Memory B cell (primary cell): Measurements from ENCODE around the gene TEX101.
A peak's percentile ranks its signal among the peaks of the same experiment; 100 is the strongest.
"Not testable (repeated sequence)": the region's sequence is repeated elsewhere in the genome, so short reads cannot be mapped to it uniquely, and the experiment has no call there.

Experiments used
- ATAC-seq: fragments of 150-1000 bp; cut with Tn5 transposase; 2 replicates; pipeline ENCODE4 v1.10.0; 2021; ENCODE audit warnings: low read depth, mild to moderate bottlenecking, moderate library complexity
- DNase-seq, 2 donors: peaks; one replicate each; pipeline ENCODE4 v3.0.0; 2022; ENCODE audit warnings: low spot score in 2 of 2
- H3K27ac Mint-ChIP-seq: one replicate; pipeline ENCODE4 v1.8.0; 2022; ENCODE audit warnings: mild to moderate bottlenecking, moderate library complexity, mixed read lengths
- H3K27me3 Mint-ChIP-seq: one replicate; pipeline ENCODE4 v1.8.0; 2022; ENCODE audit warnings: mixed read lengths
- H3K36me3 Mint-ChIP-seq: one replicate; pipeline ENCODE4 v1.8.0; 2022; ENCODE audit warnings: mild to moderate bottlenecking, mixed read lengths
- H3K4me1 Mint-ChIP-seq: one replicate; pipeline ENCODE4 v1.8.0; 2022; ENCODE audit warnings: mixed read lengths
- H3K4me3 Mint-ChIP-seq: one replicate; pipeline ENCODE4 v1.8.0; 2022; ENCODE audit warnings: mild to moderate bottlenecking, moderate library complexity, mixed read lengths
- H3K9me3 Mint-ChIP-seq: one replicate; pipeline ENCODE4 v1.8.0; 2022; ENCODE audit warnings: mixed read lengths

The TEX101 gene

DNA sequence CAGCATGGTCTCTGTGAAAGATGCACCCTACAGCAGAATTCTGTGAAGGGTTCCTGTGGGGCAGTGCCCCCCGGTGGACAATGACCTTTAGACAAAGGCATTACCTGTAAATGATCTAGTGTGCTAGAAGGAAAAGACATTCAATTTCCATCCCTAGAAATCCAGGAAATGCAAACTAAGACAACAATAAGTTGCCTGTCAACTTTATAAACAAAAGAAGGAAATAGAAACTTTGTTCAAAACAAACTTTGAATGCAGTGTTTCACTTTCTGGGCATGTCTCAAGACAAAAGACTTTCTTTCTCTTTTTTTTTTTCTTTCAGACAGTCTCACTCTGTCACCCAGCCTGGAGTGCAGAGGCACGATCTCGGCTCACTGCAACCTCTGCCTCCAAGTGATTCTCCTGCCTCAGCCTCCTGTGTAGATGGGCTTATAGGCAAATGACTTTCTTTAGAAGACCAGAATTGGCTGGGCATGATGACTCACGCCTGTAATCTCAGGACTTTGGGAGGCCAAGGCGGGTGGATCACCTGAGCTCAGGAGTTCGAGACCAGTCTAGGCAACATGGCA is 15.5 kb downstream of the TEX101 start:
- Mint-ChIP-seq H3K36me3 (no peaks in the 10 kb centered on the region), H3K27me3 (peaks cover 2% of the 10 kb centered on the region), H3K4me3 (no peak overlapping the region), H3K9me3 (no peaks in the 10 kb centered on the region), H3K27ac (peak overlapping the region; percentile 84), H3K4me1 (peaks cover 16% of the 10 kb centered on the region)
- peak; percentile 77 for ATAC-seq
- DNase-seq, result peak in 1 of 2 donors; percentile 23

DNA sequence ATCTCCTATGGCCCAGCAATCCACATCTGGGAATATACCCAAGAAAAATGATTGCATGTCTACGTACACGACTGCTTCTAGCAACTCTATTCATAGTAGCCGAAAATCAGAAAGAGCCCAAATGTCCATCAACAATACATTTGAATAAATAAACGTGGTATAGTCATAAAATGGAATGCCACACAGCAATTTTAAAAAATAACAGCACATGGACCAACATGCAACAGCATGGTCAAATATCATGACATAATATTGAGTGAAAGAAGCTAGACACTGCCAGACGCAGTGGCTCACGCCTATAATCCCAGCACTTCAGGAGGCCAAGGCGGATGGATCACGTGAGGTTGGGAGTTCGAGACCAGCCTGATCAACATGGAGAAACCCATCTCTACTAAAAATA is 16.3 kb downstream of the TEX101 start:
- peak overlapping the region; percentile 84 for H3K27ac Mint-ChIP-seq
- H3K27me3 Mint-ChIP-seq, result peaks cover 2% of the 10 kb centered on the region
- DNase-seq (no peak), ATAC-seq (no peak)
- H3K4me1 Mint-ChIP-seq, result peaks cover 14% of the 10 kb centered on the region
- no peak overlapping the region for H3K4me3 Mint-ChIP-seq
- peaks cover 2% of the 10 kb centered on the region for H3K9me3 Mint-ChIP-seq
- no peaks in the 10 kb centered on the region for H3K36me3 Mint-ChIP-seq

DNA sequence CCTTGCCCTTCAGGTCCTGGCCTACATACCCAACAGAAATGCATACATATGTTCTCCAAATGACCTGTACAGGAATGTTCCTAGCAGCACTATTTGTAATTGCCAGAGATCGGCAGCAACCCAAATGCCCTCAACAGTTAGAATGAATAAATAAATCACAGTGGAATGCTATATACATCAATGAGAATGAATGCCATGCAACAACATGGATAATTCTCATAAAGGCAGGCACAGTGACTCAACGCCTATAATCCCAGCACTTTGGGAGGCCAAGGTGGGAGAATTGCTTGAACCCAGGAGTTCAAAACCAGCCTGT is 18.6 kb downstream of the TEX101 start:
- peaks cover 2% of the 10 kb centered on the region for H3K27me3 Mint-ChIP-seq
- H3K36me3 Mint-ChIP-seq, result no peaks in the 10 kb centered on the region
- no peak for DNase-seq
- H3K4me1 Mint-ChIP-seq, result peaks cover 20% of the 10 kb centered on the region
- peaks cover 2% of the 10 kb centered on the region for H3K9me3 Mint-ChIP-seq
- ATAC-seq, result no peak
- H3K4me3 Mint-ChIP-seq, result no peak overlapping the region
- H3K27ac Mint-ChIP-seq, result no peak overlapping the region

DNA sequence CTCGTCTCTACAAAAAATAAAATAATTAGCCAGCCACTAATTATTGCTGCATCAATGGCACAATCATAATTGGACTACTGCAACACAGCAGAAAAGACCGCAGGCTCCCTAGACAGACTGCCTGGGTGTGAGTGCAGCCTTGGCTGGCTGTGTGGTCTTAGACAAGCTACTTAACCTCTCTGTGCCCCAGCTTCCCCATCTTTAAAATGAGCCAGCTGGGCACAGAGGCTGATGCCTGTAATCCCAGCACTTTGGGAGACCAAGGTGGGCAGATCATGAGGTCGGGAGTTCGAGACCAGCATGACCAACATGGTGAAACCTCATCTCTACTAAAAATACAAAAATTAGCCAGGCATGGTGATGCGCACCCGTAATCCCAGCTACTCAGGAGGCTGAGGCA is 19.0 kb downstream of the TEX101 start:
- no peak overlapping the region for H3K4me3 Mint-ChIP-seq
- no peaks in the 10 kb centered on the region for H3K27me3 Mint-ChIP-seq
- no peak for DNase-seq
- H3K9me3 Mint-ChIP-seq, result peaks cover 2% of the 10 kb centered on the region
- no peaks in the 10 kb centered on the region for H3K36me3 Mint-ChIP-seq
- peaks cover 23% of the 10 kb centered on the region for H3K4me1 Mint-ChIP-seq
- no peak overlapping the region for H3K27ac Mint-ChIP-seq
- ATAC-seq, result no peak

DNA sequence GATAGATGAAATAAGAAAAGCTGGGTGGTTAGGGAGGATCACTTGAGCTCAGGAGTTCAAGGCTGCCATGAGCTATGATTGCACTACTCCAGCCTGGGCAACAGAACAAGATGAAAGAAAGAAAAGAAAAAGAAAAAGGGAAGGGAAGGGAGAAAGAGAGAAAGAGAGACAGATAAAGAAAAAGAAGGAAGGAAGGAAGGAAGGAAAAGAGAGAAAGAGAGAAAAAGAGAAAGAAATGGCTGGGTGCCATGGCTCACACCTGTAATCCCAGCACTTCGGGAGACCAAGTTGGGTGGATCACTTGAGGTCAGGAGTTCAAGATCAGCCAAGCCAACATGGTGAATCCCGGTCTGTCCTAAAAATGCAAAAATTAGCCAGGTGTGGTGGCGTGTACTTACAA is 21.1 kb downstream of the TEX101 start:
- Mint-ChIP-seq H3K27me3 (no peaks in the 10 kb centered on the region), H3K36me3 (no peaks in the 10 kb centered on the region), H3K9me3 (peaks cover 2% of the 10 kb centered on the region), H3K27ac (peak overlapping the region; percentile 60), H3K4me3 (no peak overlapping the region), H3K4me1 (peaks cover 30% of the 10 kb centered on the region)
- ATAC-seq, result no peak
- DNase-seq, result no peak

DNA sequence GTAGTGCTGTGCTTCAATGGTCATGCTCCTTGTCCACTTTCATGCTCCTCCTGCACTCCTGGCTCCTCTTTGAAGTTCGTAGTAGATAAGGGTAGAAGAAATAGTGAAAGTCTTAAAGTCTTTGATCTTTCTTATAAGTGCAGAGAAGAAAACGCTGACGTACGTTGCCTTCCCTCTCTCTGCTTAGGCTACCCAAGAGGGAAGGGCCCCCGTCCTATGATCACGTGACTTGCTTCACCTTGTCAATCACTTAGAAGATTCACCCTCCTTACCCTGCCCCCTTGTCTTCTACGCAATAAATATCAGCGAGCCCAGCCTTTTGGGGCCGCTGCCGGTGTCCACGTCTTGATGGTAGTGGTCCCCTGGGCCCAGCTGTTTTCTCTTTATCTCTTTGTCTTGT is 22.6 kb downstream of the TEX101 start:
- H3K4me1 Mint-ChIP-seq, result peaks cover 28% of the 10 kb centered on the region
- H3K27ac Mint-ChIP-seq, result peak overlapping the region; percentile 38
- DNase-seq, H3K36me3 Mint-ChIP-seq, ATAC-seq, H3K9me3 Mint-ChIP-seq, H3K27me3 Mint-ChIP-seq, H3K4me3 Mint-ChIP-seq: not testable (repeated sequence)

DNA sequence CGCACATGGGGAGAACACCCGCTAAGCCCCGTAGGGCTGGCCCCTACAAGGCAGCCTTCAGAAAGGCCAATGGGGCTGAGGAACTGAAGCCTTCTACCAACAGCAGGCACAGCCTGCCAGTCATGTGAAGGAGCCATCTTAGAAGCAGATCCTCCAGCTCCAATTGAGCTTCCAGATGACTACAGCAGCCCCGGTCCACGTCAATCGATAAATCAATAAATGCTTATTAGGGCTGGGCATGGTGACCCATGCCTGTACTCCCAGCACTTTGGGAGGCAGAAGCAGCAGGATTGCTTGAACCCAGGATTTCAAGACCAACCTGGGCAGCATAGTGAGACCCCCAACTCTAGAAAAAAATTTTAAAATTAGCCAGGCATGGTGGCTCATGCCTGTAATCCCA is 23.0 kb downstream of the TEX101 start:
- peak overlapping the region; percentile 38 for H3K27ac Mint-ChIP-seq
- peaks cover 2% of the 10 kb centered on the region for H3K9me3 Mint-ChIP-seq
- H3K4me3 Mint-ChIP-seq, result no peak overlapping the region
- ATAC-seq (no peak), DNase-seq (no peak)
- no peaks in the 10 kb centered on the region for H3K36me3 Mint-ChIP-seq
- peaks cover 28% of the 10 kb centered on the region for H3K4me1 Mint-ChIP-seq
- H3K27me3 Mint-ChIP-seq, result no peaks in the 10 kb centered on the region

DNA sequence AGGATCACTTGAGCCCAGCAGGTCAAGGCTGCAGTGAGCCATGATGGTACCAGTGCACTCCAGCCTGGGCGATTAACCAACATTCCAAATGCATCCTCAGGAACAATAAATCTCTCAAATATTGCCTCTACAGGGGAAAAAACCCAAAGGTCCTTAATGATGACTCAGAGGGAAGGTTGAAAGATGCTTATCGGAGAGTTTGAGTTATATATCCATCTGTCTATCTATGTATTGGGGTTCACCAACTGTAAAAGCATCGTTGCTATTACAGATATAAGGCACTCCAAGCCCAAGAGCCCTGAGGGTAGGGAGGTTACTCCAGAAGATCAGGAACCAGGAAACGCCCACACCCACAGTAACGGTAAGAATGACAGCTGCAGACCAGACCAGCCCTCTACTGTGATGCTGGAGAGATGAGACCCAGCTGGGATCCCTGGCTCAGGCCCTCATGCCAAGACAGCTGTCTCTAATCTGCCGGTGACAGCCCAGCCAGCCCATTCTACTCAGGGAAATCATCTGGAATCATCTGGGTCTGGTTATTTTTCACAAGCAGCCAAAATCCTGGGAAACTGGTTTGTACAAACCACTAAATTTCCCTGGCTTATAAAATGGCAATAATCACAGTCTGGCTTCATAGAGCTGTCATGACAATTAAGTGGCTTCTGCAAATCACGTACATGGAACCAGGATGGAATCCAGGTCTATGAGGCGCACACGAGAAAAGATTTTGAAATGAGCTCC is 23.8 kb downstream of the TEX101 start:
- Mint-ChIP-seq H3K27ac (no peak overlapping the region), H3K4me1 (peaks cover 25% of the 10 kb centered on the region), H3K36me3 (no peaks in the 10 kb centered on the region), H3K9me3 (peaks cover 2% of the 10 kb centered on the region), H3K27me3 (no peaks in the 10 kb centered on the region), H3K4me3 (no peak overlapping the region)
- ATAC-seq, result no peak
- DNase-seq, result no peak

DNA sequence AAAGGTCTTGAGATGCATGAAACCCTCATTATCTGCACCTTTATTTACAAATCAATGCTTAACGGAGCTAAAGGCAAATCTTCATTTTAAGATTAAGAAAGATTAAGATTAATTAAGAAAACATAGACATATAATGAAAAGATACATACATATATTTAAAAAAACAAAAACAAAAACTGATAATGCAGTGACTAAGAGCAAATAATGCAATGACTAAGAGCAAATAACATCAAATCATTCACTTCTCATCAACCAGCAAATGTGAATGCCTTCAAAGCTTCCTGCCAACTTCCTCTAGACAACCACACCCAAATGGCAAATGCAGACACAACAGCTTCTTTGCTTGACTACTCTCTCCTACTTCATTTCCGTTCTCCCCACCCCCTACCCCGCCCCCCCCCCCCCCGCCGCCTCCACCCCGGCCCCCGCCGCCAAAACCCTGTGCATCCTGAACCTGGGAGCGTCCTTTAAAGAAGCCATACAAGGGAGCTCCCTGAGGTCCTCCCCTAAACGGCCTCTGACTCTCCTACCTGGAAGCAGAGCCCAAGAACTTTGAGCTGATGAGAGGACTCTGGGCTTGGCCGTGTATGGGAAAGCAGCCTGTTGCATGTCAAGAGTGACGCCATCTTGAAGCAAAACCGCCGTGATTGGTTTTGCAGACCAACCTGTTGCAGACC is 24.5 kb downstream of the TEX101 start:
- Mint-ChIP-seq H3K9me3 (peaks cover 2% of the 10 kb centered on the region), H3K27me3 (no peaks in the 10 kb centered on the region), H3K27ac (peak overlapping the region; percentile 43), H3K4me3 (peak overlapping the region; percentile 36), H3K4me1 (peaks cover 25% of the 10 kb centered on the region), H3K36me3 (no peaks in the 10 kb centered on the region)
- ATAC-seq (peak; percentile 99), DNase-seq (no peak)

DNA sequence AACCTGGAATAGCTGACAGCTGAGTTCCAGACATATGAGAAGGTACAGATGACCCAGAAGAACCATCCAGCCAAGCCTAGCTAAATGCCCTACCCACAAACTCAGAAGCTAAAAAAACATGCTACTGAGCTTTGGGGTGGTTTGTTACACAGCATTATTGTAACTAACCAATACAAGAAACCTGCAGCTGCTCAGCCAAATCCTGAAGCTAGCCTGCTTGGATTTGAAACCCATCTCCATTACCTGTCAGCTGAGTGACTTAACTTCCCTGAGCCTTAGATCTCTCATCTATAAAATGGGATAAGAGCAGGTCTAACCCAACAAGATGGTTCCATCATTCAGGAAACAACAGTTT is 25.0 kb downstream of the TEX101 start:
- no peak for DNase-seq
- no peak for ATAC-seq
- Mint-ChIP-seq H3K36me3 (no peaks in the 10 kb centered on the region), H3K27ac (peak overlapping the region; percentile 43), H3K9me3 (peaks cover 2% of the 10 kb centered on the region), H3K4me3 (no peak overlapping the region), H3K4me1 (peaks cover 25% of the 10 kb centered on the region), H3K27me3 (no peaks in the 10 kb centered on the region)

DNA sequence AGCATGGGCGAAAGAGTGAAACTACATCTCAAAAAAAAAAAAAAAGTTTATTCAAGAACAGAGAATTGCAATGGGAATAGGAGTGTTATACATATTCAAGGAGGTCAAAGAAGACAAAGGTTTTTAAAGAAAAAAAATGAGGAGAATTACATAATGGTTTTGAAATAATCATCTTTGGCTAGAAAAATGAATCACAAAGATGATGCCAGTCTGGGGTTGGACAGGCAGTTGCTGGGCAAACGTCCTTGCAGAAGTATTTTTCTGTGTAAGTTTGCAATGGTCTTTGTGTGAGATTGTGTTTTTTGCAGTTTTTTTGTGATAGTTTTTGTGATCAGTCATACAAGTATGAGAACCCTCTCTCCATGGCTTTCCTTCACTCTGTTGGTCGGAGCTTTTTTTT is 27.0 kb downstream of the TEX101 start:
- Mint-ChIP-seq H3K27ac (peak overlapping the region; percentile 33), H3K27me3 (no peaks in the 10 kb centered on the region), H3K4me1 (peaks cover 21% of the 10 kb centered on the region), H3K36me3 (no peaks in the 10 kb centered on the region), H3K9me3 (no peaks in the 10 kb centered on the region), H3K4me3 (no peak overlapping the region)
- no peak for DNase-seq
- no peak for ATAC-seq

DNA sequence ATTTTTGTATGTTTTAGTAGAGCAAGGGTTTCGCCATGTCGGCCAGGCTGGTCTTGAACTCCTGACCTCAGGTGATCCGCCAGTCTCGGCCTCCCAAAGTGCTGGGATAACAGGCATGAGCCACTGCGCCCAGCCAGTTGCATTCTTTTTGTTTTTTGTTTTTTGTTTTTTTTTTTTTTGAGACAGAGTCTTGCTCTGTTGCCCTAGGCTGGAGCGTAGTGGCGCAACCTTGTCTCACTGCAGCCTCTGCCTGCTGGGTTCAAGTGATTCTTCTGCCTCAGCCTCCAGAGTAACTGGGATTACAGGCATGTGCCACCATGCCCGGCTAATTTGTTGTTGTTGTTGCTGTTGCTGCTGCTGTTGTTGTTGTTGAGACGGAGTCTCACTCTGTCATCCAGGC is 29.4 kb downstream of the TEX101 start:
- H3K4me1 Mint-ChIP-seq, result peaks cover 14% of the 10 kb centered on the region
- ATAC-seq, H3K27me3 Mint-ChIP-seq, H3K36me3 Mint-ChIP-seq, H3K4me3 Mint-ChIP-seq, H3K9me3 Mint-ChIP-seq, DNase-seq, H3K27ac Mint-ChIP-seq: not testable (repeated sequence)

DNA sequence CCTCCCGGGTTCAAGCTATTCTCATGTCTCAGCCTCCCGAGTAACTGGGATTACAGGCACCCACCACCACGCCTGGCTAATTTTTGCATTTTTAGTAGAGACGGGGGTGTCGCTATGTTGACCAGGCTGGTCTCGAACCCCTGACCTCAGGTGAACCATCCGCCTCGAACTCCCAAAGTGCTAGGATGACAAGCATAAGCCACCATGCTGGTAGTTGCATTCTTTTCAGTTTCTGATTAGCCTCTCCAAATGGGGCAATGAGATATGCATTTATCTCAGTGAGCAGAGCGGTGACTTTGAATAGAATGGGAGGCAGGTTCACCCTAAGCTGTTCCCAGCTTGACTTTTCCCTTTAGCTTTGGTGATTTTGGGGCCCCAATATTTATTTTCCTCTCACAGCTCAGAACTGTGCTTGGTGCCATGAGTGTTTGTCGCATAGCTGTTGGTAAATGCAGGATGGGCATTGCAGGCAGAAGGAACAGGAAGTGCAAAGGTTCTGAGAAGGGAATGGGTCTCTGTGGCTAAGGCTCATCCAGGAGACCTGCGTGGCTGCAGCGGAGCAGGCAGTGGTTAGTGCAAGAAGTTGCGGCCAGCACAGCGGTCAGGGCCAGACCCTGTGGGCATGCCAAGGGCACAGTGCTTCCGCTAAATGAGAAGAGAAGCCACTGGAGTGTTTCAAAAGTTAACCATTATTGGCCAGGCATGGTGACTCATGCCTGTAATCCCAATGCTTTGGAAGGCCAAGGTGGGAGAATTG is 30.0 kb downstream of the TEX101 start:
- Mint-ChIP-seq H3K27me3 (no peaks in the 10 kb centered on the region), H3K4me3 (no peak overlapping the region), H3K9me3 (no peaks in the 10 kb centered on the region), H3K4me1 (peaks cover 10% of the 10 kb centered on the region), H3K27ac (no peak overlapping the region), H3K36me3 (no peaks in the 10 kb centered on the region)
- DNase-seq (no peak), ATAC-seq (no peak)

DNA sequence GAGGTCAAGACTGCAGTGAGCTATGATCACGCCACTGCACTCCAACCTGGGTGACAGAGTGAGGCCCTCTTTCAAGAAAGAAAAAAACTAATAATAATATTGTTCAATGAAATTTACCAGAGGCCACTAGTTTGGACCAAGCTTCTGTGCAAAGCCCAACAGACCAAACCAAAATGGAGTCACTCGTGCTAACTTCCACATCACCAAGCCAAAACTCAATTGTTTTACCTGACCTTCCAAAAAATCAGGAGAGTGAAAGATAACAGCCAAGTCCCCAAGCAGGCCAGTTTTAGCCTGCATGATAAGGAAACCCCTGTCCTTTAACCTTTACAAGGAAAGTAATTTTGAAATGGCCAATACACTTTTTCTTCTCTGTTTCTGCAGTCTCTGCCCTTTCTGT is 30.7 kb downstream of the TEX101 start:
- H3K27me3 Mint-ChIP-seq, result no peaks in the 10 kb centered on the region
- no peaks in the 10 kb centered on the region for H3K9me3 Mint-ChIP-seq
- no peak for ATAC-seq
- no peaks in the 10 kb centered on the region for H3K36me3 Mint-ChIP-seq
- peaks cover 8% of the 10 kb centered on the region for H3K4me1 Mint-ChIP-seq
- no peak overlapping the region for H3K4me3 Mint-ChIP-seq
- no peak for DNase-seq
- H3K27ac Mint-ChIP-seq, result no peak overlapping the region
